Kidney glomerular epithelial cell (primary cell): Measurements from ENCODE around the gene SLC39A11.

Experiments used
- DNase-seq: peaks from one replicate; lab custom pipeline; 2025; lab: John Stamatoyannopoulos, UW

SLC39A11 gene

GRCh38 chr17:72870367-72870985, 222.0 kb downstream of the SLC39A11 start:
- DNase-seq: no peak

- DNase-seq: no peak
Observed at GRCh38 chr17:72869630-72870029, 222.9 kb downstream of the SLC39A11 start.

- DNase-seq: no peak
Observed at GRCh38 chr17:72865954-72866353, 226.5 kb downstream of the SLC39A11 start.

DNA sequence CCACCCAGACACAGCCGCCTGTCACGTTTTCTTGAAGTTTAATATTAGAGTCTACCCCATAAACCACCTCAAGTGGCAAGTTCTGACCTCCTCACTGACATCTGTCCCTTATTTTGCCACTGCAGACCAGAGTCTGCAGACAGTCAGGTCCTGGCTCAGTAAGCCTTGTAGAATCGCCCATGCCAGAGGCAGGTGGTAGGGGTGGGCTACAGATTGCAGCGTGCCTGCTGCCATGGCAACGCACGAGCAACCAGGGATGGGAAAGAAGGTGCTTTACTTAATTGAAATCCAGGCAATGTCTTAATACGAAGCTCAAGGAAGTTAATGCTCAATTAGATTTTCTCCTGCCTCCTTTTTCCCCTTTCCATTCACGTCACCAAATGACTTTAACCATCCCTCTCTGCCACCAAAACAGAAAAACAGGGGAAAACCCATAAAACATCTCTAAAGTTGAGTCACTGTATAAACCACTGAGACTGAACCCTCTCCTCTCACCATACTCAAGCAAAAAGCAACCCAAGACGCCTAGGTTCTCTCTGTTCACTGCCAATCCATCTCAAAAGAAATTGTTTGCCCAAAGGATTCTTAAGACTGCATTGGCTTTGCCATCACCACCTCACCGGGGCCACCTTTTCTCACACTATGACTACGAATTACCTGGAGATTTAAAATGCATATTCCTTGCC, 228.8 kb downstream of the SLC39A11 start:
- no peak for DNase-seq

GRCh38 chr17:72862276-72862999, 230.1 kb downstream of the SLC39A11 start:
- no peak for DNase-seq

DNA sequence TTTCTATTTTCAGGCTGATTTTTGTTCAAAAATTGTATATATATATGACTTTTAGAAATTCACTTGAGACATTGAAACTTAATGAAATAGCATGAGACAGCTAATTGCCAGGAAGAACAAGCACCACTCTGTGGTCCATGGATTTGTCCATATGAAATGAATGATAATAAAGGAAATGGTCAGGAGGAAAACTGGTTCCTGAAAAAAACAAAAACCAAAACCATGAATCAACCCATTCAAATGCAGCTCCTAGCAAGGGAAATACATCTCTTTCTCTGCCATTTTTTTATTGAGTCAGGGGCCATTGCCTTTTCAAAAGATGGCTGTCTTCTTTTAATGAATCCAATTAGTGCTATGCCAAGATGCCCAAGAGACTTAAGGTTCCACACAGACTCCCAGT, 230.7 kb downstream of the SLC39A11 start:
- no peak for DNase-seq

DNA sequence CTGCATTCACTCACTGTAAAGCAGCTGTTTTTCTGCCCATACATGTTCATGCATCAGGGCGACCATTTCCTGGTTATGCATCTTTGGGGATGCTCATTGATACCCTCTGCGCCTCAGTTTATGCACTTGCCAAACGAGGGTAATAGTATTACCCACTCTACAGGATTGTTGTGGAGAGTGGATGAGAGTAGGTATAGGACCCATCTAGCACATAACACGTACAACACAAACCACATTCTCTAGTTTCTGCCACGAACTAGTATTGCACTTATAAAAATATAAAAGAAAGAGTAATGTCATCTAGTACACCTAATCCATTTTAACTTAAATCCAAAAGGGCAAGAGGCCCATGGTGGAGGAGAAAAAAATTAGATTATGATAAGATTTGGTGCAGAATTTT, 231.7 kb downstream of the SLC39A11 start:
- no peak for DNase-seq

- DNase-seq: no peak
Observed at GRCh38 chr17:72858826-72859495, 233.5 kb downstream of the SLC39A11 start.

DNA sequence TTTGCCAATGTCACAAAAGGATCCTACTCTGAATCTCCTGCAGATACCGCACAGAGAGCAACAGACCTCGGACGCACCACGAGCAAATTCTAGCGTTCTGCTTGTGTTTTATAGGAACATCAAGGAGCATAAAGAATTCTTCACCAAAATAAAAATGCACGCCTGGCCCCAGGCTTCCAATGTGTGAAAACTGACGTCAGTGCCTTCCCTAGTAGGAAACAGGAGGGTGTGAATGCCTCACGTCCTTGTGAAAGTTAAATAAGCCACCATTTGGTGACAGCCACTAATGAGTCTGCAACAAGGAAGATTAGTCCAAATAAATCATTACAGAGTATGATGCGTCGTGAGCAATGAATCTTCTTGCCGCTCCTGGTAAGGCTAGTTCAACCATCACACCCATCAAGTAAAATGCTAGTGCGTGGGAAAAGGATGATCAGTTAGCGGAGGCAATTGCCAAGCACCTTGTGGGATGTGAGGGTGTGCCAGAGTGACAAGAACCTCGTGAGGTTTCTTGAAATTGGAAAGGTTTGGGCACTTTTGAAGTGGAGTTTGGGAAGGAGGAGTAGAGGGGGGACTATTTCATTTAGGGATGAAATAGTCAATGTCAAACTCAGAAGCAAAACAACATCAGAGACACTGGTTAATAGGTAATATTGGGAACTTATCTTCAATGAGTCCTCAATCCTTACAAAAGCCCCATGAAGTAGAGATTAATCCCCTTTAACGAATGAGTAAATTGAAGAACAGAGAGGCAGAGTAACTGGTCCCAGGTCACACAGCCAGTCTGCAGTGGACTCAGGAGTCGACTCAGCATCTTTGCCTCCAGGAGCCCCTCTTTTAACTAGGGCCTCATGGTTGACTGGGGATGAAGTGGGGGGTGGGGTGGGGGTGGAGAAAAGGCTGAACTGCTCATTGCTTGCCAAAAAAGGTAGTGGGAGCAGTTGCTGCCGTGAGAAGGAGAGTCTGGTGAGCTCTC, 238.8 kb downstream of the SLC39A11 start:
- DNase-seq: no peak

DNA sequence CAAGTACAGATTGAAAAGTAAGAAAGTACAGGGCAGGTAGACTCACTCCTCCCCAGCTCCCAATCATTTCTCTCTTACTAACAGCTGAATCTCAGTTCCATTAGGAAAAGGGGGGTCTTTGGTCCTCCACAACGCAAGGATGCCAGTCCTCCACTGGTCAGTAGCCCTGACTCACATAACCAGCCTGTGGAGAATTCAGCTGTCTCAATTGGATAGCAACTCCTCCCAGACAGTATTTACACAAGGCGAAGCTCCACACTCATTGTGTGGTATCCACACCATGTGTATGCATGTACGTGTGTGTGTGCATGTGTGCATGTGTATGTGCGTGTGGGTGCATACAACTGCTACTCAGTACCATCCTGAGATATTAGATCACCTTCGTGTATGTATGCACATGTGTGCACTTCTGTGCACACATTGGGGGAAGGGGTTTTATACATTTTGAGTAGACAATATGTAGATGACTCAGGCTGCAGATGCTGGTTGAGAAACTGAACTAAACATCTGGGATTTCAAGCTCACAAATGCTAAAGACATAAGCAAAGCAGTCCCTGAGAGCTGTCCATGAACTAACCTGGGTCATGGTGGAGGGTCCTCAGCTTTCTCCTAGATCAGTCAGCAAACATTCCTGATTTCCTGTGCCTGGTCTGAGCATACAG, 240.1 kb downstream of the SLC39A11 start:
- no peak for DNase-seq

GRCh38 chr17:72850410-72851118, 241.9 kb downstream of the SLC39A11 start:
- DNase-seq: no peak

- DNase-seq: no peak
Observed at GRCh38 chr17:72846399-72846798, 246.1 kb downstream of the SLC39A11 start.

DNA sequence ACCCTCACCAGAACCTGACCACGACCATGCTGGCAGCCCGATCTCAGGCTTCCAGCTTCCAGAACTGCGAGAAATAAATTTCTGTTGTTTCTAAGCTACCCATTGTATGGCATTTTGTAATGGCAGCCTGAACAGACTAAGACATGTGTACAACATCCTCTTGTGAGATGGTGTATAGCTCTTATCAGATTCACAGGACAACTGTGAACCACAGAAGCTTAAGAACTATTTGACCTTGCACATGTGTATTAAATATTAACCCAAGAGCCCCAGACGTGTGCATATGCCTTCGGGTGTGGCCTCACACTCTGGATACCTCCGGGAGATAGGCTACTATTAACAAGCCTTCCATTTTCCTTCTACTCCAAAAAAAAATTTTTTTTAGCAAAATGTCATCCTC, 248.9 kb downstream of the SLC39A11 start:
- DNase-seq: no peak

DNA sequence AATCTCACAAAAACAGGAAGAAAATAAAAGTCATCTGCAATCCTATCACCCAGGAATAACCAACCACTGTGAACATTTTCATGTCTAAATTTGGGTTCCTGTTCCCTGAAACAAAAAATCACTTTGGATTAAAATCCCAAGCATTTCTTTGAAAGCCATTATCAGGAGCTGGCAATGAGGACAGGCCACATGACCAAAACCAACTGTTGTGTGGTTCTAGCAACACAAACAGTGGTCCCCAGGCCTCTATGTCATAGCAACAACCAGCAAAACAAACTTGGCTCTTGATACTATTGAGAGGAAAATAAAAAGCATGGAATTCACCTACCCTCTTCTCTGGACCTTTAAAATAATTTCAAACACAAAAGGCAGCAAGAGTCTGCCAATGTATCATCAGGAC, 252.5 kb downstream of the SLC39A11 start:
- no peak for DNase-seq

DNA sequence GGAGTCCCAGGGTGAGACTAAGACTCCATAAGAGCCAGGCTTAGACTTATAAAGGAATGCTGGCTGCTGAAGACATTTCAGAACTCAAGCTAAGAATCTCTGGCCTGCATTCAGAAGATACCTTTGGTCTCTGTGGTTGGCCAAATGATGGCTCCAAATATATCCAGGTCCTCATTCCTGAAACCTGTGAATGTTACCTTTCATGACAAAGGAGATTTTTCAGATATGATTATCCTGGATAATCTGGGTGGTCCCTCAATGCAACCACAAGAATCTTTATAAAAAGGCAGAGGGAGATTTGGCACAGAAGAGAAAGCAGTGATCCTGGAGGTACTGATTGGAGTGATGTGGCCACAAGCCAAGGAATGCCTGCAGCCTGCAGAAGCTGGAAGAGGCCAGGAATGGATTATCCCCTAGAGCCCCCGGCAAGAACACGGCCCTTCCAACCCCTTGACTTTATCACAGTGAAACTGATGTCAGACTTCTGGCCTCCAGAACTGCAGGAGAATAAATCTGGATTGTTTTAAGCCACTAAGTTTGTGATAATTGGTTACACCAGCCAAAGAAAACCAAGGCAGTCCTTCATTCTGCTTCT, 253.3 kb downstream of the SLC39A11 start:
- DNase-seq: no peak

DNA sequence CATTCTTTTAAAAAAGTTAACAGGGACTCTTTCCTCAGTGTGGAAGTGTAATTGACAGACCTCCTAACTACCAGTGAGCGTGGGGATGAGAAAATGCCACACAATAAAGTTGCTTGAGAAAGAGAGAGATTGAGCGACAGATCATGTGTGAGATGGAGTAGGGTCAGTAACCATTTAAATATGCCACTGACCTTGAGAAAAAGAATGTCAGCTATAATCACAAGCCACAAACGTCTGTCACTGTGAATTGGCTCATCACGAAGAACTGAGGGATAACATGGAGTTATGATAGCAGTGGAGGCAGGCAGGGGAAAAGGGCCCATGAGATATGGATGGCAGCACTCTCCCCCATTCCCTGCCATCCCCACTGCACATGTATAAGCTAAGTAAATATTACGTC, 253.9 kb downstream of the SLC39A11 start:
- no peak for DNase-seq

DNA sequence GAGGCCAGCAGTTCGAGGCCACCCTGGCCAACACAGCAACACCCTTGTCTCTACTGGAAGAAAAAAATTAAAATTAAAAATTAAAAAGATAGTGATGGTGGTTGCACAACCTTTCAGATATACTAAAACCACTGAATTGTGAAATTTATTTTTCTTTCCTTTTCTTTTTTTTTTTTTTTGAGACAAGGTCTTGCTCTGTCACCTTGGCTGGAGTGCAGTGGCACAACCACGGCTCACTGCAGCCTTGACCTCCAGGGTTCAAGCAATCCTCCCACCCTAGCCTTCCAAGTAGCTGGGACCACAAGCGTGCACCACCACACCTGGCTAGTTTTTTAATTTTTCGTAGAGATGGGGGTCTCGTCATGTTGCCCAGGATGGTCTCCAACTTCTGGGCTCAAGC, 254.4 kb downstream of the SLC39A11 start:
- no peak for DNase-seq

- DNase-seq: no peak
Observed at GRCh38 chr17:72837335-72837734, 255.2 kb downstream of the SLC39A11 start.

DNA sequence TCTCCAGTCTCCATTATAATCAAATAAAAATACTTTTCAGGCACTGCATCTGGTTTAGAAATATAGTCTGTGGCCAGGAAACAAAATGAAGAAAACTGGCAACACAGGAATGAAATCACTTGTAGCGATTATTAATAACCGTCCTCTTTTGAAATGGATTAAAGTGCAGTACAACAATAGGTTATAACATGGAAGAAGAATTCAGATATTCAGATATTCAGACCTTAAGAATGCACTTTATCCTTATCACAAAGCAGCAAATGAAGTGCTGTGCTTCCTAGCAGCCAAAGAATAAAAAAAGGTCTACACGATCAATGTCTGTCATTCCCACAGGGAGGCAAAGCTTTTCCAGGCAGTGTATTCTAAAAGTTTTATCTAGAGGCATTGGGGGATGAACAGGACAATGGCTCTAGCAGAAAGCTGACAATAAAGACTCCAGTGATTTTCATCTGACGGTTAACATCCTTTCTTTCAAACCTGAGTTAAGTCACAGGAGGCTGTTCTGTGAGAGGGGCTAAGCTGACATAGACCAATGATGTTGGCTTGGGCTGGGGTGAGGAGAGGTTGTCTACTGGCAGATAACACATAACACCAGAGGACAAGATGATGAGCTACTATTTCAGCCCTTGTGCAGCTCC, 259.2 kb downstream of the SLC39A11 start:
- no peak for DNase-seq
